PC-9 (cell line): ENCODE results near the gene CLEC16A. TPM values are rescaled to one million over a fixed set of nuclear protein-coding genes. Genes with fewer than 3 reads are reported as not detected.

Source experiments
- BruUV-seq: library from RNA; stranded (reverse); fragments of 400-500 nt; replicated peaks from 2 replicates; lab custom pipeline; 2021; lab: Mats Ljungman, UMichigan
- CTCF ChIA-PET: fragments of 300-600 bp; sonication (Branson Sonifier 250); formaldehyde crosslinking; loops from one replicate; lab custom pipeline; 2022; ENCODE audit warnings: antibody characterized with exemption; lab: Charles Lee
- POLR2A ChIA-PET: fragments of 300-600 bp; sonication (Branson Sonifier 250); formaldehyde crosslinking; loops from one replicate; lab custom pipeline; 2022; ENCODE audit warnings: antibody characterized with exemption; ENCODE audit not compliant: unreplicated experiment; lab: Charles Lee
- DNase-seq, 2 experiments: peaks; one replicate each; pipeline versions ENCODE4 v3.0.0 to v3.0.0-alpha.2; 2015 to 2022; ENCODE audit warnings: mixed read lengths in 1 of 2
- H2AFZ ChIP-seq: fragments of 200-600 bp; sonication (generic); 2 replicates; pipeline ENCODE4 v1.8.1; 2017; ENCODE audit warnings: antibody characterized with exemption
- H3F3A ChIP-seq: fragments of 200-600 bp; sonication (generic); 2 replicates; pipeline ENCODE4 v1.8.1; 2017; ENCODE audit warnings: antibody characterized with exemption, mild to moderate bottlenecking, low read depth; ENCODE audit not compliant: insufficient read depth
- H3K27ac ChIP-seq: fragments of 200-600 bp; sonication (generic); 2 replicates; pipeline ENCODE4 v1.6.1; 2016; ENCODE audit warnings: mixed run types
- H3K27me3 ChIP-seq: fragments of 200-600 bp; sonication (generic); 2 replicates; pipeline ENCODE4 v1.6.1; 2016; ENCODE audit warnings: low read depth, mixed run types; ENCODE audit not compliant: insufficient read depth
- H3K36me3 ChIP-seq: fragments of 200-600 bp; sonication (generic); 2 replicates; pipeline ENCODE4 v1.6.1; 2016; ENCODE audit warnings: low read depth, mixed run types
- H3K4me1 ChIP-seq: fragments of 200-600 bp; sonication (generic); replicated peaks from 2 replicates; pipeline ENCODE4 v1.6.1; 2016; ENCODE audit warnings: mixed run types; ENCODE audit not compliant: insufficient read depth
- H3K4me2 ChIP-seq: fragments of 200-600 bp; sonication (generic); 2 replicates; pipeline ENCODE4 v1.6.1; 2017; ENCODE audit warnings: mixed run types
- H3K4me3 ChIP-seq: fragments of 200-600 bp; sonication (generic); 2 replicates; pipeline ENCODE4 v1.6.1; 2016; ENCODE audit warnings: mixed run types
- H3K79me2 ChIP-seq: fragments of 200-600 bp; sonication (generic); 2 replicates; pipeline ENCODE4 v1.6.1; 2017; ENCODE audit warnings: low read depth, mixed run types
- H3K9me2 ChIP-seq: fragments of 200-600 bp; sonication (generic); 2 replicates; pipeline ENCODE4 v1.8.1; 2017; ENCODE audit warnings: mild to moderate bottlenecking; ENCODE audit not compliant: insufficient read depth
- H3K9me3 ChIP-seq: fragments of 200-600 bp; sonication (generic); 2 replicates; pipeline ENCODE4 v1.8.1; 2016; ENCODE audit warnings: low read depth; ENCODE audit not compliant: insufficient read depth
- H4K20me1 ChIP-seq: fragments of 200-600 bp; sonication (generic); 2 replicates; pipeline ENCODE4 v1.8.1; 2017; ENCODE audit not compliant: insufficient read depth
- EZH2 ChIP-seq: fragments of 200-600 bp; sonication (generic); IDR thresholded peaks from 2 replicates; pipeline ENCODE4 v1.8.0; 2017; ENCODE audit warnings: antibody characterized with exemption, low read depth
- intact Hi-C: fragments of 100-400 bp; cut with micrococcal nuclease; formaldehyde crosslinking; loops from one replicate; pipeline ENCODE4 v1.10.0; 2022; ENCODE audit not compliant: unreplicated experiment
- total RNA-seq: library from RNA; stranded (reverse); gene quantifications from 2 replicates; pipeline ENCODE4 v1.2.3, GENCODE V29; 2021
- TF ChIP-seq, protein P1 (sequence below): fragments of 200-600 bp; sonication (generic); conservative IDR thresholded peaks from 2 replicates; pipeline ENCODE4 v1.6.1; 2017; ENCODE audit warnings: mixed run types, antibody characterized with exemption, mild to moderate bottlenecking, moderate library complexity

CLEC16A gene
- total RNA-seq, 1 experiment from 2014 or later, result 34.9 TPM

GRCh38 chr16:10978871-10979446, 34.6 kb downstream of the CLEC16A start:
- H3K4me3 ChIP-seq, result no peak overlapping the region
- no peak overlapping the region for H3K4me2 ChIP-seq
- peaks cover 11% of the 10 kb centered on the region; the same call in 1 of the 2 replicates for H3F3A ChIP-seq
- TF ChIP-seq, protein P1, sequence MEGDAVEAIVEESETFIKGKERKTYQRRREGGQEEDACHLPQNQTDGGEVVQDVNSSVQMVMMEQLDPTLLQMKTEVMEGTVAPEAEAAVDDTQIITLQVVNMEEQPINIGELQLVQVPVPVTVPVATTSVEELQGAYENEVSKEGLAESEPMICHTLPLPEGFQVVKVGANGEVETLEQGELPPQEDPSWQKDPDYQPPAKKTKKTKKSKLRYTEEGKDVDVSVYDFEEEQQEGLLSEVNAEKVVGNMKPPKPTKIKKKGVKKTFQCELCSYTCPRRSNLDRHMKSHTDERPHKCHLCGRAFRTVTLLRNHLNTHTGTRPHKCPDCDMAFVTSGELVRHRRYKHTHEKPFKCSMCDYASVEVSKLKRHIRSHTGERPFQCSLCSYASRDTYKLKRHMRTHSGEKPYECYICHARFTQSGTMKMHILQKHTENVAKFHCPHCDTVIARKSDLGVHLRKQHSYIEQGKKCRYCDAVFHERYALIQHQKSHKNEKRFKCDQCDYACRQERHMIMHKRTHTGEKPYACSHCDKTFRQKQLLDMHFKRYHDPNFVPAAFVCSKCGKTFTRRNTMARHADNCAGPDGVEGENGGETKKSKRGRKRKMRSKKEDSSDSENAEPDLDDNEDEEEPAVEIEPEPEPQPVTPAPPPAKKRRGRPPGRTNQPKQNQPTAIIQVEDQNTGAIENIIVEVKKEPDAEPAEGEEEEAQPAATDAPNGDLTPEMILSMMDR, result no peak
- TF ChIP-seq EZH2, result no peak
- no peaks in the 10 kb centered on the region for H3K27me3 ChIP-seq
- BruUV-seq, result no TSS peak
- no peaks in the 10 kb centered on the region for H3K9me3 ChIP-seq
- CTCF ChIA-PET, result no interaction called here
- peaks cover 14% of the 10 kb centered on the region for H3K4me1 ChIP-seq
- H3K36me3 ChIP-seq, result no peaks in the 10 kb centered on the region
- intact Hi-C loops, result no loop called here
- DNase-seq, result no peak
- H4K20me1 ChIP-seq, result no peaks in the 10 kb centered on the region
- POLR2A ChIA-PET, result no interaction called here
- no peak overlapping the region for H2AFZ ChIP-seq
- no peak overlapping the region for H3K27ac ChIP-seq
- no peaks in the 10 kb centered on the region for H3K79me2 ChIP-seq
- H3K9me2 ChIP-seq, result no peaks in the 10 kb centered on the region

- H2AFZ ChIP-seq, result no peak overlapping the region
- H3K4me2 ChIP-seq, result no peak overlapping the region
- no peaks in the 10 kb centered on the region for H3K79me2 ChIP-seq
- no peaks in the 10 kb centered on the region for H3K36me3 ChIP-seq
- H3K4me3 ChIP-seq, result no peak overlapping the region
- H3K4me1 ChIP-seq, result peaks cover 22% of the 10 kb centered on the region
- H4K20me1 ChIP-seq, result no peaks in the 10 kb centered on the region
- no peak for TF ChIP-seq EZH2
- TF ChIP-seq, protein P1, result no peak
- POLR2A ChIA-PET, result no interaction called here
- BruUV-seq, result no TSS peak
- no peaks in the 10 kb centered on the region for H3K9me3 ChIP-seq
- intact Hi-C loops, result no loop called here
- no peak overlapping the region for H3K27ac ChIP-seq
- H3F3A ChIP-seq, result peaks cover 11% of the 10 kb centered on the region; the same call in 1 of the 2 replicates
- DNase-seq, result no peak
- CTCF ChIA-PET, result interaction anchor here (0.6 to 0.7 kb wide), 2 partner anchors 20 to 275 kb away, joined by 3 to 4 read pairs; no protein-coding TSS in a partner anchor
- no peaks in the 10 kb centered on the region for H3K27me3 ChIP-seq
- no peaks in the 10 kb centered on the region for H3K9me2 ChIP-seq
Observed at GRCh38 chr16:10979717-10980601, 35.6 kb downstream of the CLEC16A start.

DNA sequence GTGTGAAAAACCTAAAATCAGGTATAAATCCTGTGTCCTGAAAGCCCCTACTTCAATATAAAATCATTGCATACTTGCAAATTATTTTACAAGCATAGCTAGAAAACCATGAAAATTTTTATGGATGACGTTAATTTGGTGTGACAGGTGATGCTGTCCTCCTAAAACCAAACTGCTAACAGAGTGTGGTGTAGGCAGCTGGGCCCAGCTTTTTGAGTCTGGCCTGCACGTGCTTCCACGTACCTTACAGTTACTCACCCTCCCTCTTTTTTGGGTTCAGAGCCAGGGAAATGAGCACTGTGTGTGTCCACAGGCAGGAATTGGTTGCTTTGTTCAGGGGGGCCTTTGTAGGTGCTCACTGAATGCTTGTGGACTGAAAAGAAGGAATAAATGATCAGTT, 36.4 kb downstream of the CLEC16A start:
- ChIA-PET POLR2A (no interaction called here), CTCF (interaction anchor here (0.6 to 0.7 kb wide), 2 partner anchors 21 to 274 kb away, joined by 3 to 4 read pairs; no protein-coding TSS in a partner anchor)
- no peaks in the 10 kb centered on the region for H3K36me3 ChIP-seq
- no peaks in the 10 kb centered on the region for H4K20me1 ChIP-seq
- H3K9me3 ChIP-seq, result no peaks in the 10 kb centered on the region
- no peak overlapping the region for H3K4me3 ChIP-seq
- no peak overlapping the region for H3K27ac ChIP-seq
- H3K79me2 ChIP-seq, result no peaks in the 10 kb centered on the region
- BruUV-seq, result no TSS peak
- H3K4me1 ChIP-seq, result peaks cover 22% of the 10 kb centered on the region
- intact Hi-C loops, result no loop called here
- H3F3A ChIP-seq, result peaks cover 11% of the 10 kb centered on the region; the same call in 1 of the 2 replicates
- H3K27me3 ChIP-seq, result no peaks in the 10 kb centered on the region
- H3K4me2 ChIP-seq, result no peak overlapping the region
- no peak for DNase-seq
- no peak for TF ChIP-seq EZH2
- TF ChIP-seq, protein P1, result no peak
- H2AFZ ChIP-seq, result no peak overlapping the region
- H3K9me2 ChIP-seq, result no peaks in the 10 kb centered on the region
